ENCODE data around the gene EFCAB6. TPM values are rescaled to one million over a fixed set of nuclear protein-coding genes. Genes with fewer than 3 reads are reported as not detected.

Gene EFCAB6
- 0.80 TPM for polyA plus RNA-seq (ENCODE audit: insufficient read length)

- peak; percentile 95 for DNase-seq
Observed at GRCh38 chr22:43812149-43812842, at the start of gene EFCAB6. TSS of gene EFCAB6 (minus strand) at chr22:43812305. CDS start at chr22:43782318, 29,987 bp downstream.

DNA sequence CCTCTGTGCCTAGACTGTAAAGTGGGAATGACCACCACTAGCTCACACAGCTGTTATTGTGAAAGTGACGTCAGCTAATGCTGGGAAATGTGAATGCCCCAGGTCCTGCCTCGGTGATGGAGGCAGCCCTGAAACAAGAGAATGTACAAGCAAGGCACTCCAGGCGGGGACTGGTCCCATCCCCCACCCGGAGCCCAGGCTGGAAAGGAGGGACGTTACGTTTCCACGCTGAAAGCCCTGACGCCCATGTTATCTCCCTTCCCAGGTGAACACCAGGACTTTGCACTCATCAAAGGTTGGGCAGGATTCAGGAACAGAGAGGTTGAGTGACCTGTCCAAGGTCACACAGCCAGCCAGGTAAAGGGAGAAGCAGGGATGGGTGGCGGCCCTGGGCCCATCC, 49.4 kb upstream of the EFCAB6 start:
- no peak for DNase-seq

- DNase-seq = no peak
Observed at GRCh38 chr22:43860831-43861230, 48.7 kb upstream of the EFCAB6 start.

DNA sequence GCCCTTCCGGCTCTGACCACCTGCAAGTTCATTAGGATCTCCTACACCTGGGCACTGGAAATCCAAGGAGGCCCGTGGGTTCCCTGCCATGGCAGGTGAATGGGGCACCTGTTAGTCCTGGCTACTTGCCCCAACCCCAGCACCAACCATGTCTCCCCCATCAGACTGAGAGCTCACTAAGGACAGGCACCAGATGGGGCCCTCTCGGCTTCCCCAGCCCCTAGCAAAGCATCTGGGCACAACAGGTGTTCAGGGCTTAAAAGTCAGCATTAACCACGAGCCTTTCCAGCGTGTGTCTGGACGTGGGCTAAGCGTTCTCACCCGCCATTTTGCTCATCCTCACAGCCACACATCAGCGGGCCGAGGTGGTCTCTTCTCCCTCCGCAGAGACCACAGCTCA, 48.0 kb upstream of the EFCAB6 start:
- no peak for DNase-seq

GRCh38 chr22:43859621-43860020, 47.5 kb upstream of the EFCAB6 start:
- DNase-seq = no peak

DNA sequence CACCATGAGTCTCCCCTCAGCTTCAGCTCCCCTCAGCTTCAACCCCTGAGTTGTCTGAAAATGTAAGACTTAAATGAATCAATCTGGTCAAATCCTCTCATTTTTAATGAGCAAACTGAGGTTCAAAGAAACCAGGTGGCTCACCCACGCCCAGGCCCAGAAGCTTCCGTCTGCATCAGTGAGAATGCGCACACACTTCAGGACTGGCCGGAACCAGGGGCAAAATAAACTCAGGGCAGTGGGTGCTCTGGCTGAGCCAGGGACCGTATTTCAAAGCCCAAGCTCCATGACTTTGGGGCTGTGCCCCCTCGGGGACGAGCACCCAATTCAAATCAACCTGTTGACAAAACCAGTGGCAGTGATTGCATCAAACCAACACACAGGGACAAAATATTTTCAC, 47.1 kb upstream of the EFCAB6 start:
- DNase-seq = no peak

DNA sequence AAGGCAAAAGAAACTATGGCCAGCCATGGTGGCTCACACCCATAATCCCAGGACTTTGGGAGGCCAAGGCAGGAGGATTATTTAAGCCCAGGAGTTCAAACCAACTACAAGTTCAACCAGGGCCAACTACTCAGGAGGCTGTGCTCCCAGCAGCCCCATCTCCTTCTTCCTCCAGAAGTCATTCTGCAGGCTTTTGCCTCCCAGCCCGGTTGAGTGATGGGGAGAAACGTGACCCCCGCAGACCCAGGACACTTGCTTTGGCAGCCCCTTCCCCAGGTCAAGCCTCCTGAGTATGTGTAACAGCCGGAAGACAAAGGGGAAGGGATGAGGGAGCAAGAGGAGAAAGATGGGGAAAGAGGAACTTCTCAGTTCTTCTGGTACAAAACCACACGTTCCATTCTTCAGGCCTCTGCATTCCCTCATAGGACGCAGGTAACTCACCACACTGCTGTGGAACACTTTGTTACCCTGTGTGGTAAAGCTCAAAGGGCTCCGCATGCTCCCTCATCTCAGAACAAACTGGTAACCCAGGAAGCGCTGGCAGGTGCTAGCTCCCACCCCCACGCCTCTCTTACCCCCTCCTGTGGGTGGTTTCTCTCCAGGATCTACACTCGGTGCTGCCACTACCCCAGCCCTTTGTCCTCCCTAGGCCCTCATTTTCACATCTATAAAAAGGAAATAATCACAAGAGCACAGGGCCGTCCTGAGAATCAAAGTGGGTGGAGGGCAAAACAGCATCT, 46.2 kb upstream of the EFCAB6 start:
- DNase-seq = no peak

DNA sequence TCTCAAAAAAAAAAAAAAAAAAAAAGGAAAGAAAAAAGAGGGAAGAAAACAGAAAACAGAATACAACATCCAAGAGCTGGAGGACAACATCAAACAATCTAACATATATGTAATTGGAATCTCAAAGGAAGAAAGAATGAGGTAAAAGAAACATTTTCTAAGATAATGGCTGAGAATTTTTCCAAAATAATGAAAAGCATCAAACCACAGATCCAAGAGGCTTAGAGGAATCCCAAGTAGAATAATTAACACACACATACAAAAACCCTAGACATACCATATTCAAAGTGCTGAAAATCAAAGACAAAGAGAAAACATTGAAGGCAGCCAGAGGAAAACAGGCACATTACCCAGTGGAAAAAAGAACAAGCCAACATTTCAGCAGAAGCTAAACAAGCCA, 45.3 kb upstream of the EFCAB6 start:
- DNase-seq = no peak

DNA sequence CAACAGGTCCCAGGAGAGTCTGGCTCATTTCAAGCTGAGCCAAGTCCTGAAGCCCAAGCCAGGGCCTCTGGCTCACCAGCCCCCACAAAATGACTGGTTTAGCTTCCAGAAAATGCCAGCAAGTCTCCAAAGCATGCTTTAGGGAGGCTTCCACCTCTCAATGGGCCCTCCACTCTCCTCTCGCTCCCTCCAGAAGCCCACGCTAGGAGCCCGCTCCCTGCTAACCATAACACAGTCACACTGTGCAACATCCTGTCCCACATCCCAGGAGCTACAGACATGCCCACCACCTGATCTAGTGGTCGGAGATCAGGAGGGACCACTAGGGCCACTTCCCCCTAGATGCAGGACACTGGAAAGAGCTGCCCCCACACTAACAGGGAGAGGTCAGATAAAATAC, 43.3 kb upstream of the EFCAB6 start:
- no peak for DNase-seq

DNA sequence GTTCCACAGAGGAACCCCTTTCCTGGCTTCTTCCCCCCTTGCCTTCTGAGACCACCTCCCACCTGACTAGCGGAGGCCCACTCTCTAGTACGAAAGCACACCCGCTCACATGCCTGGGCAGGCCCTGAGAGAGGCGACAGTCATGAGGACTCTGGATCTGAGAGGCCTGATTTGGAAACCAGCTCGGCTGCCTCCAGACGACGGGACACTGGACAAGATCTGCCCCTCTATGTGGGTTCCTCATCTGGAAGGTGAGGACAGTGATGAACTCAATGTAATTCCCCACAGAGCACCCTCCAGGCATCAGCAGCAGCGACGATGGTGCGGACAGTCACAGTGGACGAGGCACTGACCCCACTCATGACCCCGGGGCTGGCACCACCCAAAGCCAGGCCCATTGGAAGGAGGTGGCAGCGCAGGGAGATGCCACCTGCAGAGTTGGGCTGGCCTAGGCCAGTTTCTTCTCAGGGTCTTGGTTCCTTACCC, 42.7 kb upstream of the EFCAB6 start:
- no peak for DNase-seq

GRCh38 chr22:43854121-43854785, 42.1 kb upstream of the EFCAB6 start:
- DNase-seq = no peak

DNA sequence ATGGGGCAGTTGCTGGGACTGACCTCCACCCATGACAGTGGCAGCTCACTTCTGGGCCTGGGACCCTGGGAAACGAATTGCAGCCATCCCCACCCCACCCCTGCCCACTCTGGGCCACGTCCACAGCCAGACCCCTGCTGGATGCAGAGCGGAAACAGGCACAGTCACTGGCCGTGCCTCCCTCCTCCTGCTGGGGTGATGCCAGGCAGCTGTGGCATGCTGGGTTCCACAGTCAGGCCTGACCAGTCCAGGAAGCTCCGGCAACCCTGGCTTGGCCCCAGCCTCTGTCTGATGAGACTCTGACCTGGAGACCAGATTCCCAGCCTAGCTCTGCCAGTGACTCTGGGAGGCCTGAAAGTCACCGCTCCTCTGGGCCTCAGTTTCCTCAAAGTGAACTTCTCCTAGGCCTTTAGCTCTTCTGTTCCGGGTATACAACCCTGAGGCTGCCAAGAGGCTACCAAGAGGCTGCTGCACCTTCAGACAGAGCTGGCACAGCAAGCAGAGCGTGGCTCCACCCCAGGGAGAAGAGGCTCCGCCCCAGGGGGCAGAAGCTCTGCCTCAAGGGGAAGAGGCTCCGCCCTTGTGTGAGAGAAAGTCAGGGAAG, 41.3 kb upstream of the EFCAB6 start:
- no peak for DNase-seq

- DNase-seq = no peak
Observed at GRCh38 chr22:43852573-43853327, 40.6 kb upstream of the EFCAB6 start.

- DNase-seq = no peak
Observed at GRCh38 chr22:43851979-43852307, 39.8 kb upstream of the EFCAB6 start.

GRCh38 chr22:43851058-43851978, 39.2 kb upstream of the EFCAB6 start:
- DNase-seq = no peak

DNA sequence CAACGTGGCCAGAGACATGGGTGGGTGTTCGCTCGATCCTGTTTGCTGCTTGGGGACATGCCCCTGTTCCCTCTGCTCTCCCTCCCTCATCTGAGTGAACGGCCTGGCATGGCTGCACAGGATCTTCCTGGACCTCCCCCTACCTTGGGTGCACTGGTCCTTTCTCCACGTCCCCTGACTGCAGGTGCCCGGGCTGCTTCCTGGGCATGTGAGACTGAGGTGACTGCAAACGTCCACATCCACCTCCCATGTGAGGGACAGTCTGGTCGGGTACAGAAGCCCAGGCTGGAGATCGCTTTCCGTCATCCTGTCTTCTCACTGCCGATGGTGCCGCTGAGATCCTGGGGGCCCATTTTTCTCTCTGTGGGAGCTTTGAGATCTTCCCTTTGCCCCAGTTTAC, 38.4 kb upstream of the EFCAB6 start:
- DNase-seq = no peak

- no peak for DNase-seq
Observed at GRCh38 chr22:43849731-43850130, 37.6 kb upstream of the EFCAB6 start.

GRCh38 chr22:43848366-43849171, 36.5 kb upstream of the EFCAB6 start:
- DNase-seq = peak; percentile 33

DNA sequence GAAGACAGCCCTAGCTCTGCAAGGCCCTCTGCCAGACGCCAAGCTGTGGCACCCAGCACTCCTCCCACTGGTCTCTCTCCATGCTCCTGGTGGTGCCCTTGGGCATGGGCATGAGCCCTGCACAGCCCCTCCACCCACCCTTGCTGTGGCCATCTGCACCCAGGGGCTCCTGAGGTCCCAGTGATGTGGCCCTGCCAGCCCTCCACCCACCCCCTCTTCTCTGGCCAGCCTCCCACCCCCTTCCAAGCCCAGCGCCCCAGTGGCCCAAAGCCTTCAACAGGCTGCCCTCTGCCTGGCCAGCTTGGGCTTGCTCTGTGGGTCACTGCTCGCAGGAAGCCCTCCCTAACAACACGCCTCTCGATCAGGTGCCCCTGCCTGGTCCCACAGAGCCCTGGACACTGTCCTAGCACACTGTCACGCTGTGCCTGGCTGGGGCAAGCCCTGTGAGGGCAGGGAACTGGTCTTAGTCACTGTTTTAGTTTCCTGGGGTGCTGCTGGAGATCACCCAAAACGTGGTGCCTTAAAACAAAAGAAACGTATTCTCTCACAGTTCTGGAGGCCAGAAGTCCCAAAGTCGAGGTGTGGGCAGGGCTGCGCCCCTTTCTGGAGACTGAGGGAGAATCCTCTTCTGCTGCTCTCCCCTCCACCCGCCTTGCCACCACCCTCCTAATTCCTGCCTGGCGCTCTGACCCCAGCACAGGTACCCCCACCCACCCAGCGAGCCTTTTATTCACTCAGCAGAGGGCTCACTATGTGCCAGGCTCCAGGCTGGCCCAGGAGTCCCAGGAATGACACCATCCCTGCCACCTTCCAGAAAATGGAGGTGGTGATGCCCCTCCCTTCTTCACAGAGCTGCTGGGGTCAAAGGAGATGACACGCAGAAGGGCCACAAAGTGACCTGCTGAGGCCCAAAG, 35.5 kb upstream of the EFCAB6 start:
- no peak for DNase-seq

All from hindlimb muscle (tissue), 1 donor.